22Rv1 (cell line): ENCODE results near the gene CCDC144A.
"Not testable (repeated sequence)": the region's sequence is repeated elsewhere in the genome, so short reads cannot be mapped to it uniquely, and the experiment has no call there.

Experiments
- ZFX ChIP-seq: fragments of 450-650 bp; IDR thresholded peaks from 2 replicates; pipeline ENCODE4 v1.6.1; 2017; ENCODE audit warnings: antibody characterized with exemption, borderline replicate concordance
- TF ChIP-seq, protein P1 (sequence below): fragments of 450-650 bp; IDR thresholded peaks from 2 replicates; pipeline ENCODE4 v1.5.1; 2017; ENCODE audit warnings: mild to moderate bottlenecking

DNA sequence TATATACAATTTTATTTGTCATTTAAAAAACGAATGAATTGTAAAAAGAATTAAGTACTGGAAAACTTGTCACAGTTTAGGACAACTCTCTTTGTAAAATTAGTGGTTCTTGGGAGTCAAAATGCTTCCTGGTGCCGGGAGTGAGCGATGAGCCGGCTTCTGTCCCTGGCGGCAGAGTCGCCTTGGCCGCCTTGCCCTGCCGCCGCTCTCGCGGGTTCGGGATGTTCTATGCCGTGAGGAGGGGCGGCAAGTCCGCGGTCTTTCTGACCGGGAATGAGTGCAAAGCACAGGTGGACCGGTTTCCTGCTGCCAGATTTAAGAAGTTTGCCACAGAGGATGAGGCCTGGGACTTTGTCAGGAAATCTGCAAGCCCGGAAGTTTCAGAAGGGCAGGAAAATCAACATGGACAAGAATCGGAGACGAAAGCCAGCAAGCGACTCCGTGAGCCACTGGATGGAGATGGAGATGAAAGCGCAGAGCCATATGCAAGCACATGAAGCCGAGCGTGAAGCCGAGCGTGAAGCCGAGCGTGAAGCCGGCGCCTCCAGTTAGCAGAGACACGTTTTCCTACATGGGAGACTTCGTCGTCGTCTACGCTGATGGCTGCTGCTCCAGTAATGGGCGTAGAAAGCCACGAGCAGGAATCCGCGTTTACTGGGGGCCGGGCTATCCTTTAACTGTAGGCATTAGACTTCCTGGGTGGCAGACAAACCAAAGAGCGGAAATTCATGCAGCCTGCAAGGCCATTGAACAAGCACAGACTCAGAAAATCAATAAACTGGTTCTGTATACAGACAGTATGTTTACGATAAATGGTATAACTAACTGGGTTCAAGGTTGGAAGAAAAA is 6.5 kb upstream of the CCDC144A start:
- TF ChIP-seq, protein P1, sequence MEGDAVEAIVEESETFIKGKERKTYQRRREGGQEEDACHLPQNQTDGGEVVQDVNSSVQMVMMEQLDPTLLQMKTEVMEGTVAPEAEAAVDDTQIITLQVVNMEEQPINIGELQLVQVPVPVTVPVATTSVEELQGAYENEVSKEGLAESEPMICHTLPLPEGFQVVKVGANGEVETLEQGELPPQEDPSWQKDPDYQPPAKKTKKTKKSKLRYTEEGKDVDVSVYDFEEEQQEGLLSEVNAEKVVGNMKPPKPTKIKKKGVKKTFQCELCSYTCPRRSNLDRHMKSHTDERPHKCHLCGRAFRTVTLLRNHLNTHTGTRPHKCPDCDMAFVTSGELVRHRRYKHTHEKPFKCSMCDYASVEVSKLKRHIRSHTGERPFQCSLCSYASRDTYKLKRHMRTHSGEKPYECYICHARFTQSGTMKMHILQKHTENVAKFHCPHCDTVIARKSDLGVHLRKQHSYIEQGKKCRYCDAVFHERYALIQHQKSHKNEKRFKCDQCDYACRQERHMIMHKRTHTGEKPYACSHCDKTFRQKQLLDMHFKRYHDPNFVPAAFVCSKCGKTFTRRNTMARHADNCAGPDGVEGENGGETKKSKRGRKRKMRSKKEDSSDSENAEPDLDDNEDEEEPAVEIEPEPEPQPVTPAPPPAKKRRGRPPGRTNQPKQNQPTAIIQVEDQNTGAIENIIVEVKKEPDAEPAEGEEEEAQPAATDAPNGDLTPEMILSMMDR, result not testable (repeated sequence)
- TF ChIP-seq ZFX, result not testable (repeated sequence)
